Left lung (tissue), 10 donors: ENCODE results near the gene PPM1H. TPM values are rescaled to one million over a fixed set of nuclear protein-coding genes. Genes with fewer than 3 reads are reported as not detected.

Experiments
- ATAC-seq: fragments of 200-7000 bp; cut with Tn5 transposase; one replicate; pipeline ENCODE4 v1.9.1; 2020; ENCODE audit warnings: moderate library complexity
- DNase-seq, 4 donors: peaks; one replicate each; pipeline ENCODE4 v3.0.0-alpha.2; 2013 to 2020
- H3K27ac ChIP-seq, 2 donors: fragments of 200-600 bp; sonication (generic) in 1 of 2; one replicate each; pipeline versions ENCODE4 v1.5.0 to v1.8.0; 2020 to 2021
- H3K27me3 ChIP-seq, 2 donors: fragments of 200-600 bp; sonication (generic) in 1 of 2; one replicate each; pipeline versions ENCODE4 v1.5.0 to v1.8.0; 2020 to 2021
- H3K36me3 ChIP-seq, 2 donors: fragments of 200-600 bp; sonication (generic) in 1 of 2; one replicate each; pipeline versions ENCODE4 v1.5.0 to v1.8.0; 2020 to 2021
- H3K4me1 ChIP-seq, 2 donors: fragments of 200-600 bp; one replicate each; pipeline ENCODE4 v1.8.0; 2021
- H3K4me3 ChIP-seq, 2 donors: fragments of 200-600 bp; sonication (generic) in 1 of 2; one replicate each; pipeline versions ENCODE4 v1.5.0 to v1.8.0; 2020 to 2021; ENCODE audit warnings: mild to moderate bottlenecking in 1 of 2
- H3K9me3 ChIP-seq, 2 donors: fragments of 200-600 bp; sonication (generic) in 1 of 2; one replicate each; pipeline versions ENCODE4 v1.5.0 to v1.8.0; 2020 to 2021
- CTCF ChIP-seq, 2 donors: fragments of 200-600 bp; sonication (generic) in 1 of 2; IDR thresholded peaks; one replicate each; pipeline versions ENCODE4 v1.5.0 to v1.8.0; 2021; ENCODE audit warnings: antibody characterized with exemption in 2 of 2
- intact Hi-C, 2 donors: fragments of 100-400 bp; cut with DNase I; formaldehyde crosslinking; loops; one replicate each; pipeline versions ENCODE4 v1.11.2 to v1.14.2; 2022
- polyA plus RNA-seq, 6 donors: library from polyadenylated mRNA; unstranded; fragments of 120-200 nt; gene quantifications; one replicate each; pipeline ENCODE4 v1.2.1, GENCODE V29; 2013; ENCODE audit not compliant: insufficient read length in 6 of 6
- total RNA-seq, 2 donors: library from RNA; stranded (reverse); fragmentation: NEBNext Ultra II Directional; extraction: Animal tissue kit (Norgen Biotek cat#: 25700); gene quantifications; one replicate each; pipeline ENCODE4 v1.2.1, GENCODE V29; 2021
- donor health status: DM: no; HTN: yes; CAD: no.
- donor health status: DM: no; HTN: no; CAD: no.

PPM1H gene
- total and polyA plus RNA-seq, 8 donors: 5.9 to 12.7 (median 10.6) TPM

- Histone ChIP-seq H3K27me3 (no peaks in the 10 kb centered on the region), H3K9me3 (no peaks in the 10 kb centered on the region), H3K4me1 (no peaks in the 10 kb centered on the region), H3K27ac (no peak overlapping the region), H3K36me3 (no peaks in the 10 kb centered on the region), H3K4me3 (no peak overlapping the region)
- intact Hi-C loops: no loop called here
- no peak for ATAC-seq
- no peak for DNase-seq
- no peak for TF ChIP-seq CTCF (IDR thresholded peaks at IDR 0.05)
Measured at GRCh38 chr12:62832558-62832957, 102.4 kb downstream of the PPM1H start.

- no peak for TF ChIP-seq CTCF (IDR thresholded peaks at IDR 0.05)
- H3K36me3 ChIP-seq: no peaks in the 10 kb centered on the region
- H3K9me3 ChIP-seq: no peaks in the 10 kb centered on the region
- DNase-seq (no peak), ATAC-seq (no peak)
- no peaks in the 10 kb centered on the region for H3K4me1 ChIP-seq
- H3K27me3 ChIP-seq: no peaks in the 10 kb centered on the region
- H3K4me3 ChIP-seq: no peak overlapping the region
- intact Hi-C loops: no loop called here
- no peak overlapping the region for H3K27ac ChIP-seq
Measured at GRCh38 chr12:62832027-62832426, 102.9 kb downstream of the PPM1H start.

GRCh38 chr12:62827855-62828254 lies 107.1 kb downstream of the PPM1H start:
- TF ChIP-seq CTCF (IDR thresholded peaks at IDR 0.05): no peak
- Histone ChIP-seq H3K4me3 (no peak overlapping the region), H3K27ac (no peak overlapping the region), H3K27me3 (no peaks in the 10 kb centered on the region), H3K36me3 (no peaks in the 10 kb centered on the region), H3K4me1 (no peaks in the 10 kb centered on the region), H3K9me3 (peaks cover 0 to 3% of the 10 kb centered on the region in 2 donors)
- ATAC-seq: no peak
- intact Hi-C loops: no loop called here
- DNase-seq: no peak

GRCh38 chr12:62827042-62827441 lies 107.9 kb downstream of the PPM1H start:
- H3K27ac ChIP-seq: no peak overlapping the region
- no peak overlapping the region for H3K4me3 ChIP-seq
- H3K9me3 ChIP-seq: peaks cover 0 to 3% of the 10 kb centered on the region in 2 donors
- DNase-seq (no peak), ATAC-seq (no peak)
- H3K27me3 ChIP-seq: no peaks in the 10 kb centered on the region
- intact Hi-C loops: no loop called here
- H3K4me1 ChIP-seq: no peaks in the 10 kb centered on the region
- no peaks in the 10 kb centered on the region for H3K36me3 ChIP-seq
- no peak for TF ChIP-seq CTCF (IDR thresholded peaks at IDR 0.05)

- Histone ChIP-seq H3K27ac (no peak overlapping the region), H3K9me3 (no peaks in the 10 kb centered on the region), H3K4me3 (no peak overlapping the region), H3K27me3 (no peaks in the 10 kb centered on the region), H3K4me1 (peaks cover 0 to 8% of the 10 kb centered on the region in 2 donors), H3K36me3 (no peaks in the 10 kb centered on the region)
- intact Hi-C loops: no loop called here
- ATAC-seq: peak; percentile 29
- DNase-seq: peak in 2 of 4 donors; percentile 6 to 26
- no peak for TF ChIP-seq CTCF (IDR thresholded peaks at IDR 0.05)
Measured at GRCh38 chr12:62817556-62818271, 117.2 kb downstream of the PPM1H start.
